HepG2 (cell line): ENCODE measurements around the gene DLG4. TPM values are rescaled to one million over a fixed set of nuclear protein-coding genes. Genes with fewer than 3 reads are reported as not detected.

Experiments
- ATM ChIP-seq: fragments of 450-650 bp; IDR thresholded peaks from 2 replicates; pipeline ENCODE4 v1.7.1; 2017; ENCODE audit warnings: mild to moderate bottlenecking, borderline replicate concordance
- EZH2 ChIP-seq: conservative IDR thresholded peaks from 2 replicates; pipeline ENCODE4 v1.6.1; 2012; ENCODE audit warnings: mild to moderate bottlenecking, low read depth, low read length, moderate library complexity
- GABPA ChIP-seq, 2 experiments: IDR thresholded peaks; 2 replicates each; pipeline ENCODE4 v1.6.1; 2011 to 2016; ENCODE audit warnings: low read depth in 2 of 2, low read length in 1 of 2, missing biosample characterization in 1 of 2, missing genetic modification characterization in 1 of 2
- GATAD2A ChIP-seq: IDR thresholded peaks from 2 replicates; pipeline ENCODE4 v1.6.1; 2016
- HNRNPUL1 ChIP-seq: fragments of 200-400 bp; formaldehyde crosslinking; IDR thresholded peaks from 2 replicates; pipeline ENCODE4 v1.6.1; 2017; ENCODE audit warnings: low read depth, mild to moderate bottlenecking, low read length, moderate library complexity
- NFE2 ChIP-seq: sonication (generic); formaldehyde crosslinking; IDR thresholded peaks from 2 replicates; pipeline ENCODE4 v1.4.0; 2020; ENCODE audit warnings: missing genetic modification reagents
- NPAS2 ChIP-seq: sonication (generic); formaldehyde crosslinking; IDR thresholded peaks from 2 replicates; pipeline ENCODE4 v1.8.0; 2022; ENCODE audit warnings: mild to moderate bottlenecking, missing genetic modification reagents, borderline replicate concordance
- RXRA ChIP-seq: sonication (generic); formaldehyde crosslinking; IDR thresholded peaks from 2 replicates; pipeline ENCODE4 v1.5.1; 2020; ENCODE audit warnings: missing genetic modification reagents
- SP2 ChIP-seq: sonication (generic); formaldehyde crosslinking; IDR thresholded peaks from 2 replicates; pipeline ENCODE4 v1.5.1; 2020; ENCODE audit warnings: mild to moderate bottlenecking, missing genetic modification reagents
- SYNCRIP ChIP-seq: fragments of 200-400 bp; formaldehyde crosslinking; IDR thresholded peaks from 2 replicates; pipeline ENCODE4 v1.6.1; 2018; ENCODE audit warnings: mild to moderate bottlenecking, low read depth, low read length; ENCODE audit not compliant: insufficient read depth
- ZFP1 ChIP-seq: IDR thresholded peaks from 2 replicates; pipeline ENCODE4 v1.6.1; 2016
- ZNF136 ChIP-seq: sonication (generic); formaldehyde crosslinking; IDR thresholded peaks from 2 replicates; pipeline ENCODE4 v1.8.1; 2022; ENCODE audit warnings: low read depth, mild to moderate bottlenecking, moderate library complexity, missing genetic modification reagents
- ZNF598 ChIP-seq: sonication (generic); formaldehyde crosslinking; IDR thresholded peaks from 2 replicates; pipeline ENCODE4 v1.5.1; 2020; ENCODE audit warnings: mild to moderate bottlenecking, missing genetic modification reagents, borderline replicate concordance
- ZSCAN29 ChIP-seq: sonication (generic); formaldehyde crosslinking; conservative IDR thresholded peaks from 2 replicates; pipeline ENCODE4 v1.4.0; 2020; ENCODE audit warnings: mild to moderate bottlenecking, missing genetic modification reagents
- polyA plus RNA-seq, 8 experiments: library from polyadenylated mRNA; depleted of rRNA in 3 of 8; stranded (reverse) in 7 of 8; unstranded in 1 of 8; fragments of >200 nt; fragmentation: Illumina TruSeq in 4 of 8; extraction: Trizol in 4 of 8; gene quantifications; 2 replicates each; pipeline versions ENCODE4 v1.2.1 to v1.2.3, GENCODE V29; 2011 to 2016; ENCODE audit warnings: low read depth in 4 of 8, missing spikeins in 1 of 8, mixed read lengths in 1 of 8; ENCODE audit not compliant: insufficient read depth in 1 of 8
- total RNA-seq, 5 experiments: library from RNA; depleted of rRNA; stranded (reverse); fragments of >200 nt; fragmentation: Illumina TruSeq; extraction: Trizol; gene quantifications; 2 replicates each; pipeline ENCODE4 v1.2.3, GENCODE V29; 2016; ENCODE audit warnings: low read depth in 1 of 5
- TF ChIP-seq, protein P1 (sequence below): sonication (generic); formaldehyde crosslinking; conservative IDR thresholded peaks from 2 replicates; pipeline ENCODE4 v1.8.0; 2022; ENCODE audit warnings: missing genetic modification reagents
- TF ChIP-seq, protein P2 (sequence below): sonication (generic); formaldehyde crosslinking; IDR thresholded peaks from 2 replicates; pipeline ENCODE4 v1.4.0; 2020; ENCODE audit warnings: missing genetic modification reagents; ENCODE audit errors: not compliant biosample characterization
- TF ChIP-seq, protein P3 (sequence below): sonication (generic); formaldehyde crosslinking; IDR thresholded peaks from 2 replicates; pipeline ENCODE4 v1.4.0; 2020; ENCODE audit warnings: mild to moderate bottlenecking, missing genetic modification reagents, borderline replicate concordance
- TF ChIP-seq, protein P4 (sequence below), 2 experiments: IDR thresholded peaks; 2 replicates each; pipeline ENCODE4 v1.6.1; 2011 to 2012; ENCODE audit warnings: low read length in 2 of 2, borderline replicate concordance in 1 of 2, low read depth in 1 of 2, mild to moderate bottlenecking in 1 of 2, moderate library complexity in 1 of 2
- TF ChIP-seq, protein P5 (sequence below): IDR thresholded peaks from 2 replicates; pipeline ENCODE4 v1.6.1; 2016; ENCODE audit warnings: low read depth, control low read depth

Gene DLG4
- total and polyA plus RNA-seq, 2 of the 13 experiments (the other 11 are each of a cell fraction or from before 2014, with no cell fraction given), result 0.71 to 4.3 TPM

DNA sequence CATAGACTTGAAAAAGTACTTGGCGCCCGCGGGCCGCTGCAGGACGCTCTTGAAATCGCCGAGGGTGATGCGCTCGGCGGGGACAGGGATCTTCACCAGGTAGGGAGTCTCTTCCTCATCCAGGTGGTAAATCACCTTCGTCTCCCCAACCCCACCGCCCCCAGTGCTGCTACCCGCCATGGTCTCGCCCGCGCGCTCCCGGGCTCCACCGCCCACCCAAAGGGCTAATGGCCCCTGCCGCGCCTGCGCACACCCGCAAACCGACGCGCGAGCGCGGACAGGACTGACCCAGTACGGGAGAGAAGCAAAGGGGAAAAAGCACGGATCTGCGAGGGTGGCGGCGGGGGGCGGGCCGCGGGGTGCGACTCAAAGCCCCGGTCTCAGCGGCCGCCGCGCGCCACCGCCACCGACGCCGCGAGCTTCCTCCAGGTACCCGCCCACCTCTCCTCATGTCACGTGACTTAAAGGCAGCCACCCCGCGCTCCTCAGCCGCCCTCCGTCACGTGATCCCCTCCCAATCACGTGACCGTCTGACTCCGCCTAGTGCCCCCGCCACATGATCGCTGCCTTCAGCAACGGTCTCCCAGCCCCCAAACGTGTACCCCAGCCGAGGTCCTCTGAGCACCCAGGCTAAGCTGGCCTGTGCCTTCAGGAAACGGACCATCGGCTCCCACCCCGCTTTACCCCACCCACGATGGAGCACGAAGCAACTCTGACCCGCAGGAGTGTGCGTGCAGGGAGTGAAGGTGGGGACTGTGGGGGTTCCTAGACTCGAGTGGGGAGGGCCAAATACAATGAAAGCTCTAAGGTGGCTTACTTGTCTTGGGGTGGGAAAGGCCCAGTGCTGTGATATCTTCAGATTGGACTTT lies 14.7 kb upstream of the DLG4 start, which contains the start of gene DVL2 (continued):
- TF ChIP-seq SYNCRIP, result no peak
- TF ChIP-seq ZNF598 (CRISPR knock-in tag), result 0 out of 2 replicates have a peak, but pooled peaks have one; percentile 50
- TF ChIP-seq ZFP1 (CRISPR knock-in tag), result no peak
- no peak for TF ChIP-seq ATM
- no peak for TF ChIP-seq GABPA (IDR thresholded peaks at IDR 0.05; ENCODE audit: low read depth, low read length)
- peak; percentile 55; the same call in 1 of the 2 replicates for TF ChIP-seq GABPA (CRISPR knock-in tag; IDR thresholded peaks at IDR 0.05; ENCODE audit: low read depth)
- TF ChIP-seq, protein P1, sequence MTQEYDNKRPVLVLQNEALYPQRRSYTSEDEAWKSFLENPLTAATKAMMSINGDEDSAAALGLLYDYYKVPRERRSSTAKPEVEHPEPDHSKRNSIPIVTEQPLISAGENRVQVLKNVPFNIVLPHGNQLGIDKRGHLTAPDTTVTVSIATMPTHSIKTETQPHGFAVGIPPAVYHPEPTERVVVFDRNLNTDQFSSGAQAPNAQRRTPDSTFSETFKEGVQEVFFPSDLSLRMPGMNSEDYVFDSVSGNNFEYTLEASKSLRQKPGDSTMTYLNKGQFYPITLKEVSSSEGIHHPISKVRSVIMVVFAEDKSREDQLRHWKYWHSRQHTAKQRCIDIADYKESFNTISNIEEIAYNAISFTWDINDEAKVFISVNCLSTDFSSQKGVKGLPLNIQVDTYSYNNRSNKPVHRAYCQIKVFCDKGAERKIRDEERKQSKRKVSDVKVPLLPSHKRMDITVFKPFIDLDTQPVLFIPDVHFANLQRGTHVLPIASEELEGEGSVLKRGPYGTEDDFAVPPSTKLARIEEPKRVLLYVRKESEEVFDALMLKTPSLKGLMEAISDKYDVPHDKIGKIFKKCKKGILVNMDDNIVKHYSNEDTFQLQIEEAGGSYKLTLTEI (CRISPR knock-in tag), result no peak
- TF ChIP-seq, protein P2, sequence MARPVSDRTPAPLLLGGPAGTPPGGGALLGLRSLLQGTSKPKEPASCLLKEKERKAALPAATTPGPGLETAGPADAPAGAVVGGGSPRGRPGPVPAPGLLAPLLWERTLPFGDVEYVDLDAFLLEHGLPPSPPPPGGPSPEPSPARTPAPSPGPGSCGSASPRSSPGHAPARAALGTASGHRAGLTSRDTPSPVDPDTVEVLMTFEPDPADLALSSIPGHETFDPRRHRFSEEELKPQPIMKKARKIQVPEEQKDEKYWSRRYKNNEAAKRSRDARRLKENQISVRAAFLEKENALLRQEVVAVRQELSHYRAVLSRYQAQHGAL, result peak; percentile 91
- TF ChIP-seq GATAD2A (CRISPR knock-in tag), result no peak; the same call in 1 of the 2 replicates
- TF ChIP-seq, protein P3, sequence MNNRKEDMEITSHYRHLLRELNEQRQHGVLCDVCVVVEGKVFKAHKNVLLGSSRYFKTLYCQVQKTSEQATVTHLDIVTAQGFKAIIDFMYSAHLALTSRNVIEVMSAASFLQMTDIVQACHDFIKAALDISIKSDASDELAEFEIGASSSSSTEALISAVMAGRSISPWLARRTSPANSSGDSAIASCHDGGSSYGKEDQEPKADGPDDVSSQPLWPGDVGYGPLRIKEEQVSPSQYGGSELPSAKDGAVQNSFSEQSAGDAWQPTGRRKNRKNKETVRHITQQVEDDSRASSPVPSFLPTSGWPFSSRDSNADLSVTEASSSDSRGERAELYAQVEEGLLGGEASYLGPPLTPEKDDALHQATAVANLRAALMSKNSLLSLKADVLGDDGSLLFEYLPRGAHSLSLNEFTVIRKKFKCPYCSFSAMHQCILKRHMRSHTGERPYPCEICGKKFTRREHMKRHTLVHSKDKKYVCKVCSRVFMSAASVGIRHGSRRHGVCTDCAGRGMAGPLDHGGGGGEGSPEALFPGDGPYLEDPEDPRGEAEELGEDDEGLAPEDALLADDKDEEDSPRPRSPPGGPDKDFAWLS (CRISPR knock-in tag), result no peak
- TF ChIP-seq HNRNPUL1, result no peak
- no peak for TF ChIP-seq NFE2
- peak; percentile 52; the same call in 1 of the 2 replicates for TF ChIP-seq SP2 (CRISPR knock-in tag)
- TF ChIP-seq EZH2, result no peak
- no peak for TF ChIP-seq NPAS2
- TF ChIP-seq, protein P4, sequence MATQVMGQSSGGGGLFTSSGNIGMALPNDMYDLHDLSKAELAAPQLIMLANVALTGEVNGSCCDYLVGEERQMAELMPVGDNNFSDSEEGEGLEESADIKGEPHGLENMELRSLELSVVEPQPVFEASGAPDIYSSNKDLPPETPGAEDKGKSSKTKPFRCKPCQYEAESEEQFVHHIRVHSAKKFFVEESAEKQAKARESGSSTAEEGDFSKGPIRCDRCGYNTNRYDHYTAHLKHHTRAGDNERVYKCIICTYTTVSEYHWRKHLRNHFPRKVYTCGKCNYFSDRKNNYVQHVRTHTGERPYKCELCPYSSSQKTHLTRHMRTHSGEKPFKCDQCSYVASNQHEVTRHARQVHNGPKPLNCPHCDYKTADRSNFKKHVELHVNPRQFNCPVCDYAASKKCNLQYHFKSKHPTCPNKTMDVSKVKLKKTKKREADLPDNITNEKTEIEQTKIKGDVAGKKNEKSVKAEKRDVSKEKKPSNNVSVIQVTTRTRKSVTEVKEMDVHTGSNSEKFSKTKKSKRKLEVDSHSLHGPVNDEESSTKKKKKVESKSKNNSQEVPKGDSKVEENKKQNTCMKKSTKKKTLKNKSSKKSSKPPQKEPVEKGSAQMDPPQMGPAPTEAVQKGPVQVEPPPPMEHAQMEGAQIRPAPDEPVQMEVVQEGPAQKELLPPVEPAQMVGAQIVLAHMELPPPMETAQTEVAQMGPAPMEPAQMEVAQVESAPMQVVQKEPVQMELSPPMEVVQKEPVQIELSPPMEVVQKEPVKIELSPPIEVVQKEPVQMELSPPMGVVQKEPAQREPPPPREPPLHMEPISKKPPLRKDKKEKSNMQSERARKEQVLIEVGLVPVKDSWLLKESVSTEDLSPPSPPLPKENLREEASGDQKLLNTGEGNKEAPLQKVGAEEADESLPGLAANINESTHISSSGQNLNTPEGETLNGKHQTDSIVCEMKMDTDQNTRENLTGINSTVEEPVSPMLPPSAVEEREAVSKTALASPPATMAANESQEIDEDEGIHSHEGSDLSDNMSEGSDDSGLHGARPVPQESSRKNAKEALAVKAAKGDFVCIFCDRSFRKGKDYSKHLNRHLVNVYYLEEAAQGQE (IDR thresholded peaks at IDR 0.05; ENCODE audit: borderline replicate concordance in 1 of 2, low read depth in 1 of 2, low read length in 2 of 2), result no peak
- TF ChIP-seq ZSCAN29 (CRISPR knock-in tag), result no peak
- TF ChIP-seq ZNF136 (CRISPR knock-in tag), result peak; percentile 84; the same call in 1 of the 2 replicates
- TF ChIP-seq, protein P5, sequence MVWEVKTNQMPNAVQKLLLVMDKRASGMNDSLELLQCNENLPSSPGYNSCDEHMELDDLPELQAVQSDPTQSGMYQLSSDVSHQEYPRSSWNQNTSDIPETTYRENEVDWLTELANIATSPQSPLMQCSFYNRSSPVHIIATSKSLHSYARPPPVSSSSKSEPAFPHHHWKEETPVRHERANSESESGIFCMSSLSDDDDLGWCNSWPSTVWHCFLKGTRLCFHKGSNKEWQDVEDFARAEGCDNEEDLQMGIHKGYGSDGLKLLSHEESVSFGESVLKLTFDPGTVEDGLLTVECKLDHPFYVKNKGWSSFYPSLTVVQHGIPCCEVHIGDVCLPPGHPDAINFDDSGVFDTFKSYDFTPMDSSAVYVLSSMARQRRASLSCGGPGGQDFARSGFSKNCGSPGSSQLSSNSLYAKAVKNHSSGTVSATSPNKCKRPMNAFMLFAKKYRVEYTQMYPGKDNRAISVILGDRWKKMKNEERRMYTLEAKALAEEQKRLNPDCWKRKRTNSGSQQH (CRISPR knock-in tag), result peak; percentile 92; the same call in 1 of the 2 replicates
- peak; percentile 58 for TF ChIP-seq RXRA
